ENCODE results near the gene CCT6B.

DNA sequence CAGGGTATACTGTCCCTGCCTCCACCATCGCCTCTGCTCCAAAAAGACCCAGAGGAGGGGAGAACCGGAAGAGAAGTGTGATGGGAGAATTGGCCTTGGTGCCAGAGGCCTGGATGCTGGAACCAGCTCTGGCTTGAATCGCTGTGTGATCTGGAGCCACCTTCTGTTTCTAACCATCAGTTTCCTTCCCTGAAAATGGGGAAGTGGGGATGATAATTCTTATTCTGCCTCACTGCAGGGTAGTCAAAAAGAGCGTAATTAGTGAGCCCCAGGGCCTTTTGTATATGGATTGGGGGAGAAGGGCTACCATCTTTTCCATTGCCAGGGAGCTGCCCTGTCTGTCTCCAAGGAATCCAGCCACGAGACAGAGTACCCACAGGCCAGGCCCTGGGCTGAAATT is 52.2 kb downstream of the CCT6B start:
- TF ChIP-seq, protein P1, sequence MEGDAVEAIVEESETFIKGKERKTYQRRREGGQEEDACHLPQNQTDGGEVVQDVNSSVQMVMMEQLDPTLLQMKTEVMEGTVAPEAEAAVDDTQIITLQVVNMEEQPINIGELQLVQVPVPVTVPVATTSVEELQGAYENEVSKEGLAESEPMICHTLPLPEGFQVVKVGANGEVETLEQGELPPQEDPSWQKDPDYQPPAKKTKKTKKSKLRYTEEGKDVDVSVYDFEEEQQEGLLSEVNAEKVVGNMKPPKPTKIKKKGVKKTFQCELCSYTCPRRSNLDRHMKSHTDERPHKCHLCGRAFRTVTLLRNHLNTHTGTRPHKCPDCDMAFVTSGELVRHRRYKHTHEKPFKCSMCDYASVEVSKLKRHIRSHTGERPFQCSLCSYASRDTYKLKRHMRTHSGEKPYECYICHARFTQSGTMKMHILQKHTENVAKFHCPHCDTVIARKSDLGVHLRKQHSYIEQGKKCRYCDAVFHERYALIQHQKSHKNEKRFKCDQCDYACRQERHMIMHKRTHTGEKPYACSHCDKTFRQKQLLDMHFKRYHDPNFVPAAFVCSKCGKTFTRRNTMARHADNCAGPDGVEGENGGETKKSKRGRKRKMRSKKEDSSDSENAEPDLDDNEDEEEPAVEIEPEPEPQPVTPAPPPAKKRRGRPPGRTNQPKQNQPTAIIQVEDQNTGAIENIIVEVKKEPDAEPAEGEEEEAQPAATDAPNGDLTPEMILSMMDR (IDR thresholded peaks at IDR 0.05): no peak
- no peak for TF ChIP-seq POLR2A (IDR thresholded peaks at IDR 0.05; ENCODE audit: low read depth)
- no peak for TF ChIP-seq EP300 (IDR thresholded peaks at IDR 0.05)
- TF ChIP-seq POLR2AphosphoS5 (IDR thresholded peaks at IDR 0.05): no peak

Data from esophagus muscularis mucosa (tissue), 4 donors.